ENCODE data around the gene MUC6.

MUC6 gene

DNA sequence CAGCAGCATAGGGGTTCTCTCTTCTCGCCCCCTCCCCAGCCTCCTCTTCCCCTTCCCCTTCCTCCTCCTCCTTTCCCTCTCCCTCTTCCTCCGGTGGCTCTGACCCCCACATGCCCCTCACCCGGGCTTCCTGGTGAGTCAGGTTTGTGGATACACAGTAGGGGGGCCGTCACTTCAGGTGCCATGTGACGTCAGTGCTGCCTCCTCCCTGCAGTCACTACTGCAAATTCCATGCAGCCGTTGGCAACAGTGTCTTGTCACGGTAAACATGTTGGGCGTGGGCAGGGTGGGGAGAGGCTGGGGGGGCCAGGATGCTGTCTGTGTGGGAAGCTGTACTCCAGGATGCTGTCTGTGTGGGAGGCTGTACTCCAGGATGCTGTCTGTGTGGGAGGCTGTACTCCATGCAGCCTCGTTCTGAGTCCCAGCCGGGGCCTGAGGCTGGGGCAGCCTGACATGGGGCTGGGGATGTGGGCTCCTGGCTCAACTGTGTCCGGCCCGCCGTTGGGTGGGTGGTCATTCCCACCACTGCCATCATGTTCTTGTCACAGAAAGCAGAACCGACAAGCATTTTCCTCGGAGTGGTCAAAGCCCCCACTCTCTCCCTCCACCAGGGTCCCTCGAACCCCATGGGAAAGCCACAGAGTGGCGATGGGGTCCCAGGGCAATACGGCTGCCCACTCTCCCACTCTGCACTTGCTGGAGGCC lies 35.8 kb upstream of the MUC6 start:
- no peak for DNase-seq (ENCODE audit: low spot score)

DNA sequence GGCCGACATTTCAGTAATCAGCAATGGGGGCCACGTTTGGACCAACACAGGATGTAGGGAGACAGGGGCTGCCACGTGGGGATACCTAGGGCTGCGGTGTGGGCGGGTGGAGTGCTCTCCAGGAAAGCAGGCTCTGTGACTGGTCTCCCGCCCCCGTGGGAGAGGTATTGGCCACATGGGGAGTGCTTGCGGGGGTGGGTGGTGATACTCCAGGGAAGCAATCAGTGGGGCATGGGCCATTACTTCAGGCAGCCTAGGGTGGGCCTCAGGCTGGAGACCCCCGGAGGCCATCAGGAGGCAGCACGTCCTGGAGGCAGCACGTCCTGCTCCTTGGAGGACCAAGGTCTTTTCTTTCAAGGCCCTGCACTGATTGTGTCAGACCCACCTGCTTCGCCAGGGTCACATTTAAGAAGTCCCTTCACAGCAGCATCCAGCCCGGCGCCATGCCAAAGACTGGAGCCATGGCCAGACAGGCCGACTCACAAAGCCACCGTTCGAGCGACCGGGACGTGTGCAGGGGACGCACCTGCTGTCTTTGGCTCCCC lies 35.1 kb upstream of the MUC6 start:
- DNase-seq (ENCODE audit: low spot score), result no peak

DNA sequence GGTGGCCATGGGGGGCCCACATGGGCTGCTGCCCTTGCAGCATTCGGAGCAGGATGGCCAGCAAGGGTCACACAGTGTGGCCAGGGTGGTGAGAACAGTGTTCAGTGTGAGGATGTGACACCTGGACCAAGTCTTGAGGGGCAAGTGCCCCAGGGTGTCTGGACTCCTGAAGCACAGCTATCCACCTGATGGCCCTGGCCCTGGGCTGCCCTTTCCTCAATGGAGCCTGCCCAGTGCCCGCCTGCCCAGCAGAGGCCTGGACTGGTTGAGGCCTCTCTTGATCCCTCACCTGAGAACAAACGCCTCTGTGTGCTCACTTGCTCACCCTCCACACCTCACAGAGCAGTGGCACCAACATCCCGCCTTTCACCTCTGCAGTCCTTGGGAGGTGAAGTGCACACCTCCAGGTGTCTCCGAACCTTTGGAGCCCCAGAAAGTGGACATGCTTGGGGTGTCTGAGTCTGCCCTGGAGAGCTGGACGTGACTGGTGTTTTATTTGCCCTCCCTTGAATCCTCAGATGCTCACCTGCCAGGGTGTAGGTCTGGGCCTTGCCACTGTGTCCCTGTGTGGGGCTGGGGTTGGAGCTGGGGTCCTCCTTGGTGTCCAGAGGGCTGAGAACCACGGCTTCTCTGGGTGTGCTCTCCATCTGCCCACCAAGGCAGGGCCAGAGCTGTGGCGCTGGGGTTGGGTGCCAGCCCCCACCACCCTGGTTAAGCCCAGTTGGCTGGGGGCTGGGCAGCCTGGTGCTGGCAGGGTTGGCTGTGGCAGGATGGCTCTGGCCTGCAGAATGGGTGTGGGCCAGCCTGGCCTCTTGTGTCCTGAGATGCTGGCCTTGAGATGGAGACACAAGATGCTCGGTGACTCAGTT lies 34.3 kb upstream of the MUC6 start:
- DNase-seq (ENCODE audit: low spot score), result no peak

- DNase-seq (ENCODE audit: low spot score), result no peak
Measured at GRCh38 chr11:1069740-1070139, 33.2 kb upstream of the MUC6 start.

GRCh38 chr11:1067812-1068496 lies 31.4 kb upstream of the MUC6 start:
- peak; percentile 28 for DNase-seq (ENCODE audit: low spot score)

DNA sequence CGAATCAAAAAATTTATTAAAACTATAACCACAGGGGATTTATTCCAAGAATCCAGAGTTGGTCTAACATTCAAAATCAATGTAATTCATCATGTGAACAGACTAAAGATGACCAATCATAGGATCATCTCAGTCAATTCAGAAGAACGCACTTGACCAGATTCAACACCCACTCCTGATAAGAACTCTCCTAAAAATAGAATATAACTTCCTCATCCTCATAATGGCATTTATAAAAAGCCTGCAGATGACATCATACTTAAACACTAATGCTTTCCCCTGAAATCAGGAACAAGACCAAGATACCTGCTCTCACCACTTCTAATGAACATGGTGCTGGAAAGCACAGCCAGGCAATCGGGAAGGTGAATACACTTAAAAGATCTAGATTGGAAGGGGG lies 27.6 kb upstream of the MUC6 start:
- no peak for DNase-seq (ENCODE audit: low spot score)

DNA sequence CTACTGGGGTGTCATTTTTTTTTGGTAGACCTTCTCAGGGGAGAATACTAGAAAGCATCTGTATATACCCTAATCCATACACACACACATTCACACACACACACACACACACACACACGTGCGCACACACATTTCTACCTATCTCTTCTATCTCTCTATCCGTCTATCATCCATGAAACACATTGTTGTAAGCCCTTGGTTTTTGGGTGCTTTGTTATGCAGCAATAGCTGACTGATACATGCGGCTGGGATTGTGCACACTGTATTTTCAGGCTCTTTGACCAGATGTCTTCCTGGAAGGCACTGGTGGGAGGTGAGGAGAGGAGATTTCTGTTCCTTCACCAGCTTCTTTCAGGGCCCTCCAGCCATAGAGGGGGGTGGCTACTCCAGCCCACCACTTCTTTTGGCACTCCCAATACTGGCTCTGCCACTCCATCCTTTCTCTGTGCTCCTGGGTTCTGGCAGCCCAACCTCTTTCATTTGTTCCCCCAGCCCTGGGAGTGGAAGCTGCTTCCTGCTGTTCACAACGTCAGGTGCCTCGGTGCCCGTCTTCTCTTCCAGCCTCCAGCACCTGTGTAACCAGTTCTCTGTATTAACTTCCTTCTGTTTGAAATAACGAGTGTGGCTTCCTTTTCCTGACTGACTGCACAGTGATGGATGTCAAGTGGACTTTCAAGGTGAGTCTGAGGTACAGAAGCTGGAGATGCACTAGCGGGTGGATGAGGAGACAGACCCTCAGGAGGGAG lies 25.7 kb upstream of the MUC6 start:
- no peak for DNase-seq (ENCODE audit: low spot score)

DNA sequence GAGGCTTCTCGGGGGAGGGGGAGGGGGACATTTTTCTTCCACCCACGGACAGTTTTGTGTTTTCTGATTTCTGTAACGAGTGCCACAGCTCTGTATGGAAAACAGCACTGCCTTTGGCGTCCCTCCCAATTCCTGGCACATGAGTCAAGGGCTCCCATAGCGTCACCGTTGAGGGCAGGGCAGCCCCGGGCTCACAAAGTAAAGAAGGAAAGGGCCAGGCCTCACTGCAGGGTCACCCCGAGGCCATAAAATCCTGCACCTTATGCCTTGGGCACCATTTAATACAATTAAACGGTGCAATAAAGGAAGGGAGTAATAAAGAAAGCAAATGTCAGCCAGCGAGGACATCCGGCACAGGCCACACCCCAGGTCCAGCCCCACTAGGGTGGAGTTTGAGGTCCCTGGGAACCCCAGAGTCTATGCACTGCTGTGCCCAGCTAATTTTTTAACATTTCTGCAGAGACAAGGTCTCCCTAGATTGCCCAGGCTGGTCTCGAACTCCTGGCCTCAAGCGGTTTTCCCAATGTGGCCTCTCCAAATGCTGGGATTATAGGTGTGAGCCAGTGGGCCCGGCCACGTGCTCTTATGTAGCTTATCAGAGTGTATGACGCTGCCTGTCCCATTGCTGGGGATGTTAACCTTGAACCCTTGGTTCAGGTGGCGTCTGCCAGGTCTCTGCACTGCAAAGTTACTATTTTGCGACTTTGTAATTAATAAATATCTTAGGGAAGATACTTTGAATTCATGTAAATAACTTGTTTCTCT lies 24.5 kb upstream of the MUC6 start:
- peak; percentile 21 for DNase-seq (ENCODE audit: low spot score)

GRCh38 chr11:1060410-1060809 lies 23.9 kb upstream of the MUC6 start:
- no peak for DNase-seq (ENCODE audit: low spot score)

- DNase-seq (ENCODE audit: low spot score), result no peak
Measured at GRCh38 chr11:1059759-1060158, 23.2 kb upstream of the MUC6 start.

DNA sequence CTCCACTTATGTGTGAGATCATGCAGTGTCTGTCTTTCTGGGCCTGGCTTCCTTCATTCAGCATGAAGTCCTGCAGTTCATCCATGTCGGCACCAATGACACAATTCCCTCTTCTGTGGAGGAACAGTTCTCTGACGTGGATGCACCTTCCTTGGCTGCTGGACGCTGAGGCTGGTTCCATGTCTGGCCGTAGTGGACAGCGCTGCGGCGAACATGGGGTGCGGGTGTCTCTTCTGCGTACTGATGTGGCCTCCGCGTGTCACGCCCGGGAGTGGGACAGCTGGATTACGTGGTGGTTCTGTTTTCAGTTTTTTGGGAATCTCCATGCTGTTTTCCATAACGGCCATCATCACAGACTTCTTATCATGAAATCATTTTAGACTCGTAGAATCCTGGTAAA lies 21.3 kb upstream of the MUC6 start:
- DNase-seq (ENCODE audit: low spot score), result no peak

DNA sequence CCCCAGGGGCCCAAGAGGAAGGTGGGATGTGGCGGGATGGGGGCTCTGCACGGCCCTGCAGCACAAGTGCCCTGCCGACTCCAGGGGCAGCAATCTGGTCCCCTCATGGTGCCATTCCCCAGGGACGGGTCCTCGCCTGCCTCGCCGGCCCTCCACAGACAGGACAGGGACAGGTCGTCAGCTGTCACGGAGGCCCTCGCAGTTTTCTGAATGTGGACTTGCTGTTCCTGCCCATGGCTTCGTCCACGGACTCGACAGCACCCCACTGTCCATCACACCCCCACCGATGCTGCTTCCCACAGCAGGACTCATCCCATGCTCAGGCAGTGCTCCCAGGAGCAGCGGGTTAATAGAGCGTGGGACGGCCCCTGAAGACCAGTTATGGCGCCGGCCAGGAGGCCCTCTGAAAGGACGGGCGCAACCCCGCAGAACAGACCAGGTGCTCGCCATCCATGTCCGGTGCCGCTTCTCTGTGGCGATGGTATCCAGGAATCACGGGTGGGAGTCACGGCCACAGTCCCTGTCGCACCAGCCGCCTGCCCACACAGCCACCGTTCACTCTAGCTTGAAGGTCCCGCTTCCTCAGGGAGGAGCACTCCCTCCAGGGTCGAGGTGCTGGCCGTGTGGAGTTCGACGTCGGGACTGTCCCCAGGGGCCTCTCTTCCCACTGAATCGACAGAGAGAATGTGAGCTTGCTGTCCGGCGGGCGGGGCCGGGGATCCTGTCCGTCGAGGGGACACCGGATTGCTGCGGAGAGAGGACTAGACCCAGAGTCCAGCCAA lies 19.7 kb upstream of the MUC6 start:
- DNase-seq (ENCODE audit: low spot score), result no peak

GRCh38 chr11:1055109-1055703 lies 18.7 kb upstream of the MUC6 start:
- no peak for DNase-seq (ENCODE audit: low spot score)

DNA sequence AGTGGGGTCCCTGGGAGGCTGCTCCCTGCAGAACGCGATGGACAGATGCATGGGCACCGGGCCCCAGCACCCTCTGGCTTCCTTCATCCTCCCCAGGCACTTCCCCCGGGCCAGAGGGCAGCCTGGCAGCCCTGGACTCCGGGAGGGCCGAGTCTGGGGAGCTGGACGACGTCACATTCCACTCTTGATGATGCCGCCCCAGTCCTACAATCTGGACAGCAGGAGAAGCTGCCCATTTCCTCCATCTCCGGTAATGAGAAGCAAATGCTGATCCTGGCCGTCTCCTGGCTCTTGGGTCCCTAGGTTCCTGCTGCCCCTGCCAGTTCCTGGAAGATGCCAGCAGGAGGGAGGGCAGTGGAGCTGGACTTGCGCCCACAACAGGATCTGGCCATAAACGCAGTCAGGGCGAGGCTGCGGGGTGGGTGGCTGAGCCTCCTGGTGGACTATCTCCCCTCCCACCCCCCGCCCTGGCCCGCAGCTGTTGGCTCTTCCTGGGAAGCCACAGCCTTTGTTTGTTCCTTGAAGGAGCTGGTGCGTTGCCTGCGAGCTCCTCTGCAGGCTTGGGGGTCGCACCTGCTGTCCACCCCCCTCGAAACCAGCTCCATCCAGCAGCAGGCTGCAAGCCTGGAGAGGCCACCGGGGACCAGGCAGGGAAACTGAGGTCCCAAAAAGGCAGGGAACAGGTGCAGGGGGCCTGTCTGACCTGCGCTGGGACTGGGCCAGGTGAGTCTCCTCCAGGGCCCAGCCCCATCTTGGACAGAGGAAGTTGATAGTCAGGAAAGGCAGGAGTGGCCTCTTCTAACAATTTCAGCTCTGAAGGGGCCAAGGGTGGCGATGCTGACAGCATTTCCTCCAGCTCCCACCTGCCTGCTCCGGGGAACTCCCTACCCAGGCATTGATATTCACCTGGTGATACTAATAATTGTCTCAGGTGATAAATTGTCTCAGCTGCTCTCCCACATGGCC lies 17.9 kb upstream of the MUC6 start:
- DNase-seq (ENCODE audit: low spot score), result no peak

DNA sequence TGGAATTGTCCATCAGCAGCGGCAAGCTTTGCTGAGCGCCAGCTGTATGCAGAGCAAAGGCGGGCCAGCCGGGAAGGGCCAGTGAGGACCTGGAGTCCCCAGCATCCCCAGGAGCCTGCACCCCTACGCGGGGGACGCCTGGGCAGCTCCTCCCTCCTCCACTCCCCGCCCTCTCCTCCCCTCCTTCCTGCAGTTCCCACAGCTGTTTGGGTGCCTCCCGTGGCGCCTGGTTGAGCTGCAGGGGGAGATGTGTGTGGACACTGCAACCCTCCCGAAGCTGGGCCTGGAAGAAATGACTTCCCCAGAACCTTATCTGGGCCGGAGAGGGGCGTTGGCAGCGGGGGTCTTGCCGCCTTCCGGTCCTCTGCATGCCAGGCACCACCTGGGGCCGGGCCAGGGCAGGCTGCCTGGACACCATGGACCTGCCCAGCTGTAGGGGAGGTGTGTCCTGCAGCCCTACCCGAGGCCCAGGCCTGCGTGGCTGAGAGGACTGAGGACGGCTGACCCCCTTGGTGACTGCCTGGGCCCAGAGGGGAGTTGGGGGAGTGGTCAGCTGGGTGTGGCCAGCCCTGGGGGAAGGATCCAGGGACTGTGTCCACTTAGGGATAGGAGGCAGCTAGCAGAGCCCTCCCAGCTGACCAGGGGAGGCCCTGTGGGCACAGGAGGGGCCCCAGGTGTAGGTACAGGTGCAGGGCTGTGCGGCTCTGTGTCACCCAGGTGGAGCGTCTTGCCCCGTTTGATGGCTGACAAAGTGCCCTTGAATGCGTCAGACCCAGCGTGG lies 16.8 kb upstream of the MUC6 start:
- DNase-seq (ENCODE audit: low spot score), result no peak

- no peak for DNase-seq (ENCODE audit: low spot score)
Measured at GRCh38 chr11:1052133-1053011, 15.9 kb upstream of the MUC6 start.

Measured in COLO829 (cell line).